ENCODE results near the gene ANKRD62. TPM values are rescaled to one million over a fixed set of nuclear protein-coding genes. Genes with fewer than 3 reads are reported as not detected.

ANKRD62 gene
- total RNA-seq (2012; rRNA removed) = not detected in 2 replicates
- polyA plus RNA-seq (2012; rRNA removed) = not detected in 2 replicates
- not detected in 2 replicates for polyA plus RNA-seq (2012; cell fraction: cytosol; rRNA removed)
- not detected in 2 replicates for polyA plus RNA-seq (2012; cell fraction: nucleus; rRNA removed; ENCODE audit: low replicate concordance)
- percentile 7 among the genes with signal in this experiment for Bru-seq, nascent RNA
- BruChase-seq, experiment 1, labeled RNA remaining after a 6-hour chase = not detected
- not detected for BruChase-seq, experiment 2, labeled RNA remaining after a 2-hour chase
- long read RNA-seq = 0 reads

- DNase-seq (no peak), ATAC-seq (ENCODE audit: low read depth) (no peak)
- no peak within 1 kb of the TSS for H3K18ac ChIP-seq (ENCODE audit: low read depth, low read length)
- H3K4me1 ChIP-seq (ENCODE audit: control insufficient read depth, insufficient read depth, low read length) = no peaks in the 10 kb centered on the region
- H3K4ac ChIP-seq (ENCODE audit: low read depth, low read length) = no peak within 1 kb of the TSS
- H3K9ac ChIP-seq (ENCODE audit: low read depth, low read length) = no peak within 1 kb of the TSS
- no peaks in the 10 kb centered on the region for H3K9me1 ChIP-seq (ENCODE audit: insufficient read depth, low read length)
- WGBS, 2 experiments (ENCODE audit: extremely low coverage in 2 of 2, insufficient read length in 1 of 2) = 88% methylated on average over 18 of the region's 50 CpGs; no CpG with 5 or more reads in 1 of the 2 experiments
- no peaks in the 10 kb centered on the region; the same call in none of the 2 replicates for H3K27me3 ChIP-seq (ENCODE audit: control insufficient read depth, insufficient read depth, low read length)
- H3K36me3 ChIP-seq (ENCODE audit: control insufficient read depth, insufficient read depth, low read length) = no peaks in the 10 kb centered on the region
- no peaks in the 10 kb centered on the region for H4K20me1 ChIP-seq (ENCODE audit: insufficient read depth, low read length)
- no peak within 1 kb of the TSS for H2AK9ac ChIP-seq (replicated peaks; ENCODE audit: low read depth, low read length, poor library complexity)
- H2BK20ac ChIP-seq (ENCODE audit: low read depth, low read length) = no peak within 1 kb of the TSS
- 0 out of 2 replicates have a peak, but pooled peaks cover 4% of the 10 kb centered on the region for H3K9me3 ChIP-seq (ENCODE audit: control insufficient read depth, insufficient read depth, low read length)
- H2AFZ ChIP-seq (replicated peaks; ENCODE audit: low read length, poor library complexity) = peak within 1 kb of the TSS; percentile 23
- no peak within 1 kb of the TSS for H2AK5ac ChIP-seq (ENCODE audit: low read depth, low read length)
- no TSS peak for BruUV-seq (replicated peaks)
- no peak within 1 kb of the TSS for H3K56ac ChIP-seq (ENCODE audit: extremely low read depth, insufficient read depth, low read length)
- H3K23ac ChIP-seq (ENCODE audit: low read depth, low read length) = no peak within 1 kb of the TSS
- H3K4me2 ChIP-seq (ENCODE audit: low read depth, low read length) = no peak within 1 kb of the TSS
- no peak within 1 kb of the TSS for H3K14ac ChIP-seq (replicated peaks; ENCODE audit: low read depth, low read length)
- no peak within 1 kb of the TSS for H4K91ac ChIP-seq (ENCODE audit: insufficient read depth, low read depth, low read length)
- no peak within 1 kb of the TSS for H3K4me3 ChIP-seq (ENCODE audit: insufficient read depth, low read depth, low read length)
- ChIA-PET POLR2A (ENCODE audit: unreplicated experiment) (no interaction called here), CTCF (no interaction called here)
- intact Hi-C loops (cut with micrococcal nuclease) (loop anchor here (10.0 kb wide), 1 partner anchor 141 kb away; no protein-coding TSS in a partner anchor), dilution Hi-C loops (cut with HindIII; ENCODE audit: low sequenced_read_pairs, unreplicated experiment) (no loop called here), in situ Hi-C loops (cut with MboI; ENCODE audit: low sequenced_read_pairs) (no loop called here)
- H4K8ac ChIP-seq (ENCODE audit: low read depth in 2 of 2, low read length in 2 of 2) = no peak within 1 kb of the TSS
- H2BK120ac ChIP-seq (ENCODE audit: low read depth, low read length) = no peak within 1 kb of the TSS
- no peak within 1 kb of the TSS for H2BK15ac ChIP-seq (ENCODE audit: low read depth, low read length)
- H4K5ac ChIP-seq (ENCODE audit: low read depth, low read length) = no peak within 1 kb of the TSS
- H2BK5ac ChIP-seq (ENCODE audit: low read depth, low read length, poor library complexity, severe bottlenecking) = no peak within 1 kb of the TSS
- no peaks in the 10 kb centered on the region for H3K79me1 ChIP-seq (ENCODE audit: low read depth in 1 of 2, low read length in 2 of 2)
- no peak within 1 kb of the TSS for H3K27ac ChIP-seq (ENCODE audit: insufficient read depth, low read length)
- TF ChIP-seq CEBPB (IDR thresholded peaks at IDR 0.05; ENCODE audit: low read depth, low read length) = no peak
- TF ChIP-seq BHLHE40 (IDR thresholded peaks at IDR 0.05; ENCODE audit: low read depth, low read length) = no peak
- no peak for TF ChIP-seq FOS (IDR thresholded peaks at IDR 0.05; ENCODE audit: low read depth, low read length)
- TF ChIP-seq, protein P1, sequence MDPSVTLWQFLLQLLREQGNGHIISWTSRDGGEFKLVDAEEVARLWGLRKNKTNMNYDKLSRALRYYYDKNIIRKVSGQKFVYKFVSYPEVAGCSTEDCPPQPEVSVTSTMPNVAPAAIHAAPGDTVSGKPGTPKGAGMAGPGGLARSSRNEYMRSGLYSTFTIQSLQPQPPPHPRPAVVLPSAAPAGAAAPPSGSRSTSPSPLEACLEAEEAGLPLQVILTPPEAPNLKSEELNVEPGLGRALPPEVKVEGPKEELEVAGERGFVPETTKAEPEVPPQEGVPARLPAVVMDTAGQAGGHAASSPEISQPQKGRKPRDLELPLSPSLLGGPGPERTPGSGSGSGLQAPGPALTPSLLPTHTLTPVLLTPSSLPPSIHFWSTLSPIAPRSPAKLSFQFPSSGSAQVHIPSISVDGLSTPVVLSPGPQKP (IDR thresholded peaks at IDR 0.05; ENCODE audit: borderline replicate concordance, low read depth, low read length) = no peak
- TF ChIP-seq RCOR1 (IDR thresholded peaks at IDR 0.05; ENCODE audit: insufficient replicate concordance, low read length) = no peak
- TF ChIP-seq RFX5 (IDR thresholded peaks at IDR 0.05; ENCODE audit: low read depth, low read length) = no peak
- no peak for TF ChIP-seq MAZ (IDR thresholded peaks at IDR 0.05; ENCODE audit: borderline replicate concordance, low read depth, low read length)
- TF ChIP-seq MXI1 (IDR thresholded peaks at IDR 0.05; ENCODE audit: borderline replicate concordance, low read depth, low read length) = no peak
- TF ChIP-seq, protein P2, sequence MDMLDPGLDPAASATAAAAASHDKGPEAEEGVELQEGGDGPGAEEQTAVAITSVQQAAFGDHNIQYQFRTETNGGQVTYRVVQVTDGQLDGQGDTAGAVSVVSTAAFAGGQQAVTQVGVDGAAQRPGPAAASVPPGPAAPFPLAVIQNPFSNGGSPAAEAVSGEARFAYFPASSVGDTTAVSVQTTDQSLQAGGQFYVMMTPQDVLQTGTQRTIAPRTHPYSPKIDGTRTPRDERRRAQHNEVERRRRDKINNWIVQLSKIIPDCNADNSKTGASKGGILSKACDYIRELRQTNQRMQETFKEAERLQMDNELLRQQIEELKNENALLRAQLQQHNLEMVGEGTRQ (IDR thresholded peaks at IDR 0.05; ENCODE audit: low read depth, low read length) = no peak
- TF ChIP-seq NFE2L2 (IDR thresholded peaks at IDR 0.05; ENCODE audit: low read depth, low read length) = no peak
- TF ChIP-seq SMC3 (IDR thresholded peaks at IDR 0.05; ENCODE audit: low read depth, low read length) = no peak
- TF ChIP-seq POLR2A (IDR thresholded peaks at IDR 0.05; ENCODE audit: low read depth, low read length) = no peak
- no peak for TF ChIP-seq CHD1 (IDR thresholded peaks at IDR 0.05; ENCODE audit: low read depth, low read length)
- no peak for TF ChIP-seq MAFK (IDR thresholded peaks at IDR 0.05; ENCODE audit: low read depth, low read length)
Observed at GRCh38 chr18:12093520-12094257, at the start of gene ANKRD62. Gene ANKRD62, plus strand, starts transcription at chr18:12093843. Its CDS starts 175 bp downstream, at chr18:12094018.

Measured in IMR-90 (cell line).